Measurements from ENCODE around the gene CFAP97. TPM values are rescaled to one million over a fixed set of nuclear protein-coding genes. Genes with fewer than 3 reads are reported as not detected.

Gene CFAP97
- total and polyA plus RNA-seq, 9 of the 15 experiments (the other 6 are each of a cell fraction or from before 2014, with no cell fraction given), result 17.3 to 57.8 (median 44.4) TPM

- TF ChIP-seq NR2C2 (CRISPR knock-in tag; IDR thresholded peaks at IDR 0.05) (no peak), NR2C2 (tag; IDR thresholded peaks at IDR 0.05) (peak; percentile 62; the same call in 1 of the 2 replicates), GTF3C2 (IDR thresholded peaks at IDR 0.05; ENCODE audit: borderline replicate concordance, extremely low read depth, insufficient read length) (no peak), ZNF586 (CRISPR knock-in tag; conservative IDR thresholded peaks at IDR 0.05) (no peak), MTF1 (CRISPR knock-in tag; IDR thresholded peaks at IDR 0.05; ENCODE audit: borderline replicate concordance) (no peak), RBM14 (IDR thresholded peaks at IDR 0.05; ENCODE audit: borderline replicate concordance, insufficient read depth, low read depth, low read length) (no peak), LARP7 (IDR thresholded peaks at IDR 0.05) (no peak), EP400 (IDR thresholded peaks at IDR 0.05) (0 out of 2 replicates have a peak, but pooled peaks have one; percentile 29), ASH1L (IDR thresholded peaks at IDR 0.05; ENCODE audit: borderline replicate concordance, low read depth, partially characterized antibody) (no peak), NCOR1 (IDR thresholded peaks at IDR 0.05) (peak; percentile 56; the same call in 1 of the 2 replicates), ZNF707 (CRISPR knock-in tag; conservative IDR thresholded peaks at IDR 0.05) (no peak), ARID1B (IDR thresholded peaks at IDR 0.05) (peak; percentile 89), MEF2D (tag; conservative IDR thresholded peaks at IDR 0.05; ENCODE audit: low read depth) (no peak), HCFC1 (IDR thresholded peaks at IDR 0.05; ENCODE audit: low read depth, low read length) (no peak), ZNF77 (CRISPR knock-in tag; IDR thresholded peaks at IDR 0.05) (no peak), CREB3L1 (IDR thresholded peaks at IDR 0.05; ENCODE audit: borderline replicate concordance, low read depth) (no peak), GATAD2B (IDR thresholded peaks at IDR 0.05; ENCODE audit: borderline replicate concordance) (no peak), THRB (CRISPR knock-in tag; conservative IDR thresholded peaks at IDR 0.05) (no peak), BCOR (IDR thresholded peaks at IDR 0.05) (0 out of 2 replicates have a peak, but pooled peaks have one; percentile 15)
These were observed 1.5 kb downstream of the CFAP97 start (continued) for GRCh38 chr4:185201977-185202962.
